ENCODE data around the gene ZBTB33. TPM values are rescaled to one million over a fixed set of nuclear protein-coding genes. Genes with fewer than 3 reads are reported as not detected.

ZBTB33 gene
- total and polyA plus RNA-seq, 2 donors from 2014 or later = 4.4 to 13.0 TPM

DNA sequence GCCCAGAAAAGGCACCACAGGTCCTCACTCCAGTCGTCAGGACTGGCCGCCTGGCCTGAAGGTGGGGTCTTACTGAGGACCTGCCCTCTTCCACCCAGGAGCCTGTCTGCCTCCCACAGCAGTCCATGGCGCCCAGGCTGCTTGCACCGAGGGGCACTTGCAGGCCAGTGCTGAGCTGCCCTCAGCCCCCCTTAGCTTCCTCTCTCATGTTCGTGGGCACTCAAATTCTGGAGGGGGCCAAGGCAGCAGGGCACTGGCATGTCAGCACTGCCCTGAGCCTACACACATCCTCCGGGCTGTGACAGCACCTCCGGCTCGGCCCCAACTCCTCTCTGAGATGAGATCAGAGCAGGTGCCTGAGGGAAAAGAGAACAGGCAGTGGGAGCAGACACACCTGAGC lies 27.2 kb upstream of the ZBTB33 start:
- TF ChIP-seq, protein P1, sequence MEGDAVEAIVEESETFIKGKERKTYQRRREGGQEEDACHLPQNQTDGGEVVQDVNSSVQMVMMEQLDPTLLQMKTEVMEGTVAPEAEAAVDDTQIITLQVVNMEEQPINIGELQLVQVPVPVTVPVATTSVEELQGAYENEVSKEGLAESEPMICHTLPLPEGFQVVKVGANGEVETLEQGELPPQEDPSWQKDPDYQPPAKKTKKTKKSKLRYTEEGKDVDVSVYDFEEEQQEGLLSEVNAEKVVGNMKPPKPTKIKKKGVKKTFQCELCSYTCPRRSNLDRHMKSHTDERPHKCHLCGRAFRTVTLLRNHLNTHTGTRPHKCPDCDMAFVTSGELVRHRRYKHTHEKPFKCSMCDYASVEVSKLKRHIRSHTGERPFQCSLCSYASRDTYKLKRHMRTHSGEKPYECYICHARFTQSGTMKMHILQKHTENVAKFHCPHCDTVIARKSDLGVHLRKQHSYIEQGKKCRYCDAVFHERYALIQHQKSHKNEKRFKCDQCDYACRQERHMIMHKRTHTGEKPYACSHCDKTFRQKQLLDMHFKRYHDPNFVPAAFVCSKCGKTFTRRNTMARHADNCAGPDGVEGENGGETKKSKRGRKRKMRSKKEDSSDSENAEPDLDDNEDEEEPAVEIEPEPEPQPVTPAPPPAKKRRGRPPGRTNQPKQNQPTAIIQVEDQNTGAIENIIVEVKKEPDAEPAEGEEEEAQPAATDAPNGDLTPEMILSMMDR (IDR thresholded peaks at IDR 0.05; ENCODE audit: borderline replicate concordance, extremely low read depth, insufficient read depth) = no peak
- Histone ChIP-seq H3K4me3 (ENCODE audit: low read length in 3 of 3) (no peak overlapping the region), H3K9me3 (ENCODE audit: control insufficient read depth in 2 of 3, insufficient read depth in 1 of 3, low read length in 3 of 3) (no peaks in the 10 kb centered on the region), H3K27me3 (ENCODE audit: control insufficient read depth, insufficient read depth, low read length) (no peaks in the 10 kb centered on the region), H3K27ac (ENCODE audit: low read depth in 2 of 2, low read length in 2 of 2) (no peak overlapping the region), H3K4me1 (ENCODE audit: control insufficient read depth in 2 of 3, insufficient read depth in 2 of 3, low read depth in 1 of 3, low read length in 3 of 3) (no peaks in the 10 kb centered on the region), H3K9ac (ENCODE audit: low read length in 3 of 3) (no peak overlapping the region), H3K36me3 (ENCODE audit: control insufficient read depth in 2 of 3, insufficient read depth in 3 of 3, low read length in 3 of 3) (no peaks in the 10 kb centered on the region)
- intact Hi-C loops (cut with DNase I) = no loop called here
- FAIRE-seq (no peak), DNase-seq (no peak)

DNA sequence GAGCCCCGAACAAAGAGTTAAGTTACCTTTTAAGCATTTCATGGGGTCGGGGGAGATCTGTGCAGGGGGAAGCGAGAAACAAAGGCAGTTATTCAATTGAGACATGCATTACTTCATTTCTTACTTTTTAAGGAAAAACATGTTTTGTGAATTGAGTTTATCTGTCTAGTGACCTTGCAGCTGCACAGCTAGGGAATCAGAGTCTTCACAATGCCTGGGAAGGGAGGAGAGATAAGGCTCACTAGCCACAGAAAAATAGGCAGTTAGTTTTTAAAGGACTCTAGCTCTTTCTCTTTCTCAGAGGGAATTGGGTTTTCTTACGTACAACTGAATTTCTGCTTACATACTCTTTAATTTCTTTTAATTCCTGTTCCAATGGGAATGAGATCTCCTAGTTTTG lies 26.2 kb upstream of the ZBTB33 start:
- Histone ChIP-seq H3K4me3 (ENCODE audit: low read length in 3 of 3) (no peak overlapping the region), H3K4me1 (ENCODE audit: control insufficient read depth in 2 of 3, insufficient read depth in 2 of 3, low read depth in 1 of 3, low read length in 3 of 3) (no peaks in the 10 kb centered on the region), H3K27ac (ENCODE audit: low read depth in 2 of 2, low read length in 2 of 2) (no peak overlapping the region), H3K9ac (ENCODE audit: low read length in 3 of 3) (no peak overlapping the region), H3K36me3 (ENCODE audit: control insufficient read depth in 2 of 3, insufficient read depth in 3 of 3, low read length in 3 of 3) (no peaks in the 10 kb centered on the region), H3K27me3 (ENCODE audit: control insufficient read depth, insufficient read depth, low read length) (no peaks in the 10 kb centered on the region), H3K9me3 (ENCODE audit: control insufficient read depth in 2 of 3, insufficient read depth in 1 of 3, low read length in 3 of 3) (no peaks in the 10 kb centered on the region)
- intact Hi-C loops (cut with DNase I) = no loop called here
- TF ChIP-seq, protein P1 (IDR thresholded peaks at IDR 0.05; ENCODE audit: borderline replicate concordance, extremely low read depth, insufficient read depth) = no peak
- DNase-seq = no peak
- no peak for FAIRE-seq

DNA sequence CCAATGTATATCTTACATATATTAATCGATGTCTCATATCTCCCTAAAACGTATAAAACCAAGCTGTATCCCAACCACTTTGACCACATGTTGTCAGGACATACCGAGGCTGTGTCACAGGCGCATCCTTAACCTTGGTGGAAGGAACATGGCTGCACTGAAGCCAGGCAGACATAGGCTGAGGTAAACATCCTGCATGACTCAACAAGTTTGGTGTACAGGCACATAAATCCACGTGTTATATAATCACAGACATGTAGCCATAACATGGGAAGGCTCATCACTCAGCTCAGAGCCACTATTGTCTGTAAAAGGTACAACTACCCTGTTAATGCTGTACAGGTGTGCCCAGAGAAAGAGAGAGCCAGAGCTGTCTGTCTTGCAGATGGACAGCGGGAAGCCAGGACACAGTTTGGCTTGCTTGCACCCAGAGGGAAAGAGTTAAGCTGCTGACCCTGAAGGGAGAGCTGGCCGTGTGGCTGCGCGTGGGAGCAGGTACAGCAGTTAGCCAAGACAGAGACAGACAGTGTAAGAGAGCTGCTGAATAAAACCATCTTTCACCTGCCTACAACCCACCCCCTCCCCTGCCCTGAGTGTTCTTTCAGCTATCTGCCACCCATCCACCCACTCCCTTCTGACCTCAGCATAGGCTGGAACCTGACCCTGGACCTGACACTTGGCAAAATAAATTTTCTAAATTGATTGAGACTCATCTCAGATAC lies 22.3 kb upstream of the ZBTB33 start:
- FAIRE-seq = no peak
- intact Hi-C loops (cut with DNase I) = no loop called here

More for the DNA sequence above, 22.3 kb upstream of the ZBTB33 start:
- TF ChIP-seq, protein P1 (IDR thresholded peaks at IDR 0.05; ENCODE audit: borderline replicate concordance, extremely low read depth, insufficient read depth) = no peak
- no peaks in the 10 kb centered on the region for H3K27me3 ChIP-seq (ENCODE audit: control insufficient read depth, insufficient read depth, low read length)
- H3K9ac ChIP-seq (ENCODE audit: low read length in 3 of 3) = no peak overlapping the region
- H3K9me3 ChIP-seq (ENCODE audit: control insufficient read depth in 2 of 3, insufficient read depth in 1 of 3, low read length in 3 of 3) = no peaks in the 10 kb centered on the region
- no peak overlapping the region for H3K4me3 ChIP-seq (ENCODE audit: low read length in 3 of 3)
- H3K36me3 ChIP-seq (ENCODE audit: control insufficient read depth in 2 of 3, insufficient read depth in 3 of 3, low read length in 3 of 3) = no peaks in the 10 kb centered on the region
- no peak overlapping the region for H3K27ac ChIP-seq (ENCODE audit: low read depth in 2 of 2, low read length in 2 of 2)
- H3K4me1 ChIP-seq (ENCODE audit: control insufficient read depth in 2 of 3, insufficient read depth in 2 of 3, low read depth in 1 of 3, low read length in 3 of 3) = no peaks in the 10 kb centered on the region
- no peak for DNase-seq

All from kidney (tissue), 14 donors.